ENCODE data around the gene ALDH2.
"Not testable (repeated sequence)": the region's sequence is repeated elsewhere in the genome, so short reads cannot be mapped to it uniquely, and the experiment has no call there.

Gene ALDH2

DNA sequence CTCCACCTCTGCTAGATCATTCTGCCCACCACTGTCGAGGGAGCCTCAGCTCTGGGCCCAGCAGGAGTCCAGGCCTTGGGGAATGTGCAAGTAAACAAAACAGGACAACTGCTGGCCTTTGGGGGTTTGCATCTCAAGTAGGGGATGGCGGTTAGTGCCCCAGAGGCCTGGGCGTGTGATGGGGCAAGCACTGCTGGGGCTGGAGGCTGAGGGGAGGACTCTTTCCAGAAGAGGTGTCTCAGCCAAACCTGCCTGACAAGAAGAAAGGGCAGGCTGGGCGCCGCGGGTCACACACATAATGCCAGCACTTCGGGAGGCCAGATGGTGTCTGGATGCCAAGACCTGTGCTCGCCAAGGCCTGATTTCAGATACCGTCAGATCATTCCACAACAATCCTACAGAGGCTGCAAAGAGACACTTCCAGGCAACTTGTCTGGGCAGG, 8.6 kb upstream of the ALDH2 start:
- in situ Hi-C loops (cut with MboI; ENCODE audit: low sequenced_read_pairs): no loop called here

DNA sequence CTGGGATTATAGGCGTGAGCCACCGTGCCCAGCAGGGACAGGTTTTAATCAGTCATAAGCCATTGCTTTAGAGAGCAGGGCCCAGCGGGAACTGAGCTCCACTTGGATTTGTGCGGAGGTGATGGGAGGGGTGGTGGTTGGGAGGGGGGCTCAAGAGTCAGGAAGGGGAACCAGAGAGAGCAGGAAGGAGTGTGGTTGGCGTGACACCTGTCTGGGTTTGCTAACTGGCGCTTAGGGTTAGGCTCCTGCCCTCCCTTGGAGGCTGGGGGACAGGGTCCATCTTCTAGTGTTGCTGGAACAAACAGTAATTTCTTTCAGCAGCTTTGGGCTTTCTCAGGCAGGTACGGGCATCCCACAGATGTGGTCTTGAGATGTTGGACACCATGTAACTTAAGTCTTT, 7.5 kb upstream of the ALDH2 start:
- in situ Hi-C loops (cut with MboI; ENCODE audit: low sequenced_read_pairs): no loop called here

DNA sequence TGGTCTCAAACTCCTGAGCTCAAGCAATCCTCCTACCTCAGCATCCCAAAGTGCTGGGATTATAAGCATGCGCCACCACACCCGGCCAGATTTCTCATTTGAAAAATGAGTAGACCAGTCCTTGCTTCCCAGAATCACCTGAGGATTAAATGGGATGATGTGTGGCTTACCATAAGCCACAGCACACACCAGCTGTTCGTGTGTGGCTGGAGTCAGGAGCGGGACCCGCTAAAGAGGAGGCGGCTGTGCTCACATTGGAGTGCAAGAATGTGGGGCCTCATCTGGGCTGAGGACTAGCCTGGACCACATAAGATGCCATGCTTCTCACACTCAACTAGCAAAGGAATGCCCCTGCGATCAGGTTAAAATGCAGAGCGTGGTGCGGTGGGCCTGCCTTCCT, 6.7 kb upstream of the ALDH2 start:
- in situ Hi-C loops (cut with MboI; ENCODE audit: low sequenced_read_pairs): no loop called here

DNA sequence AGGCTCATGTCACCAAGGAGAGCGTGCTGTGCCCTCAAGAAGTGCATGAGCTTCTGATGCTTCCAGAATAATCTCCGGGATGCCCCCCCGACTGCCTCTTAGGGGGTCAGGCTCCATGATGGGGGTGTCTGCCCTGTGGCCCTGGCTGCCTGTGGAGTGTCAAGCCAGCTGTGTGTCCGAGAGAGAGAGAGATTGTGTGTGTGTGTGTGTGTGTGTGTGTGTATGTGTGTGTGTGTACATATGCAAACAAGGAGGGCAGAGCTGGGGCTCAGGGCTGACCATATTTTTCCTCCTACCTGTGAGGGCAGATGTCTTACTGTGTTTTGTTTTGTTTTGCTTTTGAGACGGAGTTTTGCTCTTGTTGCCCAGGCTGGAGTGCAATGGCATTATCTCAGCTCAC, 5.6 kb upstream of the ALDH2 start:
- in situ Hi-C loops (cut with MboI; ENCODE audit: low sequenced_read_pairs): no loop called here

DNA sequence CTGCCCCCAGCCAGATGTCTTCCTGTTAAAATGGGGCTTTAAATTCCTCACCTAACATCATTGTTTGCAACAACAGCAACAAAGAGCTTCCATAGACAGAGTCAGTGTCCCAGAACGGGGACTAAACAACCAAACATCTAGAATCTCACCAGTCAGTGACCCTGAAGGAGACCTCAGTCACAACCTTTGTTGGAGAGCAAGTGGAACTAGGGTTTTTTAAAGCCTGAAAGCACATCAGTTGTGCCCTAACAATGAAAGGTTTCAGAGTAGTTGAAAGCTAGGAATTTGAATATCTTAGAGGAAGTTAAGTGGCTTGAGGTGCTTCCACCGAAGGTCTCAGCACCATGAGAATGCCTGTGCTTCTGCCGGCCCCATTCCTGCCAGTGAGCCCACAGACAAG, 5.0 kb upstream of the ALDH2 start:
- in situ Hi-C loops (cut with MboI; ENCODE audit: low sequenced_read_pairs): no loop called here

DNA sequence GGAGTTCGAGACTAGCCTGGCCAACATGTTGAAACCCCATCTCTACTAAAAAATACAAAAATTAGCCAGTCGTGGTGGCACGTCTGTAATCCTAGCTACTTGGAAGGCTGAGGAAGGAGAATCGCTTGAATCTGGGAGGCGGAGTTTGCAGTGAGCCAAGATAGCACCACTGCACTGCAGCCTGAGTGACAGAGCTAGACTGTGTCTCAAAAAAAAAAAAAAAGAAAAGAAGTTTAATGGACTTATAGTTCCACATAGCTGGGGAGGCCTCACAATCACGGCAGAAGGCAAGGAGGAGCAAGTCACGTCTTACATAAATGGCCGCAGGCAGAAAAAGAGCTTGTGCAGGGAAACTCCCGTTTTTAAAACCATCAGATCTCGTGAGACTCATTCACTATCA, 3.2 kb upstream of the ALDH2 start:
- in situ Hi-C loops (cut with MboI; ENCODE audit: low sequenced_read_pairs): not testable (repeated sequence)

DNA sequence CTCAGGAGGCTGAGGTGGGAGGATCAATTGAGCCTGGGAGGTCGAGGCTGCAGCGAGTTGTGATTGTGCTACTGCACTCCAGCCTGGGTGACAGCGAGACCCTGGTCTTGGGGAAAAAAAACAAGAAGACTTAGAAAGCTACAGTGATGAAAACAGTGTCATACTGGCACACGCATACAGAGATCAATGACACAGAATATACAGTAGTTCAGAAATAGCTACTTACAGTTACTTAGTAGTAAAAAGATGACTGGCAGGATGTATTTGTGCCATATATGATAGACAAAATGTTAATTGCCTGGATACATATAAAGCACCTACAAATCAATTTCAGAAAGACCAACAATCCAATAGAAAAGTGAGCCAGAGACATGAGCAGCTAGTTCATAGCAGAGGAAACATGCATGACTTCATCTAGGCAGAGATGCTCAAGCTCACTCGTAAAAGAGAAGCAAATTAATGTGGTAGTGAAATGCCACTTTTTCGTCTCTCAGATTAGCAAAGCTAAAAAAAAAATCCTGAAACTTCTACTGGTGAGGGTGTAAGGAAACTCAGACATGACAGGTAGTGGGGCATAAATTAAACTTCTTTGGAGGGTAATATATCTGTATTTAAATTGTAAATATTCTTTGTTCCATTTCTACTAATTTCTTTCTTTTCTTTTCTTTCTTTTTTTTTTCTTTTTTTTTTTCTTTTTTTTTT, 2.5 kb upstream of the ALDH2 start:
- in situ Hi-C loops (cut with MboI; ENCODE audit: low sequenced_read_pairs): no loop called here

DNA sequence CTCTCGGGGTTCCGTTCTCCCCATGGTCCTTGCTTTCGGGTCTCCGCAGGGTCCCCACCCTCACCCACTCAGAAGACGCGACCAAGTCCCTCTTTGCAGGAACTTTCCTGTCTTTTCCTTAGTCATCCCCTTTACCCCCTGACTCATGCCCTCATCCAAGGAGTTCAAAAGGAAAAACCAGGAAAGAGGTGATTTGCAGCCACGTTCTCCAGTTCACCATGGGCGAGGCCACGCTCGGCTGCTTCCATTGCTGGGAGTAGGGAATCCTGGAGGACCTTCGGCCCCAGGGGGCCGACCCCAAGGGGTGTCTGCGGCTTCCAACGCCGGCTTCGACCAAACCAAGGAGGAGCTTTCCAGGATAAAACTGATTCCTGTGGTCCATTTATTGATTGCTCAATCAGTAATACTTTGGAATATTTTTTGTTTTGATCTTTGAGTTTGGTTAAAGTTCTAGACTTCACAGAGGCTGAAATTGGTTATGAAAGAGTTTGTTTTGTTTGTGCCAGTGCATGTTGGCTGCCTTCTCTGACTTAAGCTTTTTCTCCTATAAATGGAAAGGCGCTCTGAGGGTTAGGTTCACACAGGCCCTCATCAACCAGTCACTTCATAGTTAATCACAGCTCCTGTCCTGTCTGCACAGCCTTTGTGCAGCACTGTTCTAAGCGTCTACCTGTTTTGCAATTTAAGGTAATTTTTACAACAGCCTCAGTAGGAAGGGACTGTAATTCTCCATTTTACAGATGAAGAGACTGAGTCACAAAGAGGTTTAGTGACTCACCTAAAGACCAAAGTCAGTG, 827 bp downstream of the ALDH2 start:
- in situ Hi-C loops (cut with MboI; ENCODE audit: low sequenced_read_pairs): no loop called here

DNA sequence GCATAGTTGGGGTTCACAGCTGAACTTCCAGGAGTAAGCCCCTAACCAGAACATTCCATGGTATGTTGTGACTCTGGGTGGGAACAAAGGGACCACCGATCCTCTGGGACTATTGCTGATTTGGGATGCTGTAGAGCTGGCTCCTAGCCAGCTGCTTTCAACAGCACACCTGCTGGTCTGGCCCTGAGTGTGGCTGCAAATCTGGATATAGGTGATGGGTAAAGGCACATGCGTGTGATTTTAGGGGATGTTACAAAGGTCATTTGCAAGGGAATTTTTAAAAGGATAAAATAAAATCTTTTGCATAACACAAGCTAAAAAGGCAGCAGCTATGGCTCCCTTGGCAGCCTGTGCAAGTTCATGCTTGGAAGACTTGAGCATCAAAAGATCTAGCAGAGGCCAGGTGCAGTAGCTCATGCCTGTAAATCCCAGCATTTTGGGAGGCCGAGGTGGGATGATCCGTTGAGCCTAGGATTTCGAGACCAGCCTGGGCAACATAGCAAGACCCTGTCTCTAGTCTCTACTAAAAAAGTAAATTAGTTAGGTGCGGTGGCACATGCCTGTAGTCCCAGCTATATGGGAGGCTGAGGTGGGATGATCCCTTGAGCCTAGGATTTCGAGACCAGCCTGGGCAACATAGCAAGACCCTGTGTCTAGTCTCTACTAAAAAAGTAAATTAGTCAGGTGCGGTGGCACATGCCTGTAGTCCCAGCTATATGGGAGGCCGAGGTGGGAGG, 1.6 kb downstream of the ALDH2 start:
- in situ Hi-C loops (cut with MboI; ENCODE audit: low sequenced_read_pairs): no loop called here

DNA sequence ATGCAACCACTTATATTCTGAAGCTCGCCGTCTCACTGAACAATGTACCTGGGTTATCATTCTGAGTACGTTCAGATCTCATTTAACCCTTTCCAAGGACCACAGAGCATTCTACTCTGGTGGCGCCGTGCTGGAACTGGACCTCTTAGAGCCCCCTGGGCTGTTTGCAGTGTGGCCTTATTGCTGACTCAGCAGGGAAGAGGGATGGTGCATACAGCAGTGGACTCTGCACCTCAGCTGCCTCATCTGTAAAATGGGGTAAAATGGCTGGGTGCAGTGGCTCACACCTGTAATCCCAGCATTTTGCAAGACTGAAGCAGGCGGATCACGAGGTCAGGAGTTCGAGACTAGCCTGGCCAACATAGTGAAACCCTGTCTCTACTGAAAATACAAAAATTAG, 2.9 kb downstream of the ALDH2 start:
- in situ Hi-C loops (cut with MboI; ENCODE audit: low sequenced_read_pairs): no loop called here

DNA sequence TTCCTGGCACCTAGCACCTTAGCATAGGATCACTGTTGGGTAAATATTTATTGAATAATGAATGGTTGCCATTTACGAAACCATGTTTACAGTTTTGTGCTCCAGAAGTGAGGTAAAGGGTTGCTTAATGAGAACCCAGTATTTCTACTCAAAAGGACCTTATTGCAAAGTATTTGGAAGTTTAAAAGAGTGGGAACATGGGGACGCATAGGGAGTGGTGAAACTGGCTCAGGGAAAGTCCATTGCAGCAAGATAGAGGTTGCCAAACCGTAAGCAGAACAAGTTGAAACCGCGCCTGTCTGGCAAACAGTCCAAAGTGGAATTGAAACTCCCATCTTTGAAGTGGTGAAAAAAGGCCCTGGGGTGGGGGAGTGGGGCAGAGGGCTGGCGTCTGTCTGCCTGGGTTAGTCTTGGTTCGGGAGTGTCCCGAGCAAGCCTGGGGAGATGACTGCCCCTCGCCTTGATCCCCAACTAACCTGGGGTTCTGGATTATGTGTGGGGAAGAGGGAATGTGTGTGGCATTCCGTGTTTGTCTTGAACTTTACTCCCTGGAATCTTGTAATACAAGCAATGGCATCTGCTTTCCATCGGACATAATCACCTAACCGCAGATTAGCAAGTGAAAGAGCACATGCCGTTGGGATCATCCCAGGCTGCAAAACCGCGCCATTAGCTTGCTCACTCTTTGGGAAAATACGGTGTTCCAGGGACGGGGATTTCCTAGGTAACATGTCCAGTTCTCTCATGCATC, 7.2 kb downstream of the ALDH2 start:
- in situ Hi-C loops (cut with MboI; ENCODE audit: low sequenced_read_pairs): no loop called here

DNA sequence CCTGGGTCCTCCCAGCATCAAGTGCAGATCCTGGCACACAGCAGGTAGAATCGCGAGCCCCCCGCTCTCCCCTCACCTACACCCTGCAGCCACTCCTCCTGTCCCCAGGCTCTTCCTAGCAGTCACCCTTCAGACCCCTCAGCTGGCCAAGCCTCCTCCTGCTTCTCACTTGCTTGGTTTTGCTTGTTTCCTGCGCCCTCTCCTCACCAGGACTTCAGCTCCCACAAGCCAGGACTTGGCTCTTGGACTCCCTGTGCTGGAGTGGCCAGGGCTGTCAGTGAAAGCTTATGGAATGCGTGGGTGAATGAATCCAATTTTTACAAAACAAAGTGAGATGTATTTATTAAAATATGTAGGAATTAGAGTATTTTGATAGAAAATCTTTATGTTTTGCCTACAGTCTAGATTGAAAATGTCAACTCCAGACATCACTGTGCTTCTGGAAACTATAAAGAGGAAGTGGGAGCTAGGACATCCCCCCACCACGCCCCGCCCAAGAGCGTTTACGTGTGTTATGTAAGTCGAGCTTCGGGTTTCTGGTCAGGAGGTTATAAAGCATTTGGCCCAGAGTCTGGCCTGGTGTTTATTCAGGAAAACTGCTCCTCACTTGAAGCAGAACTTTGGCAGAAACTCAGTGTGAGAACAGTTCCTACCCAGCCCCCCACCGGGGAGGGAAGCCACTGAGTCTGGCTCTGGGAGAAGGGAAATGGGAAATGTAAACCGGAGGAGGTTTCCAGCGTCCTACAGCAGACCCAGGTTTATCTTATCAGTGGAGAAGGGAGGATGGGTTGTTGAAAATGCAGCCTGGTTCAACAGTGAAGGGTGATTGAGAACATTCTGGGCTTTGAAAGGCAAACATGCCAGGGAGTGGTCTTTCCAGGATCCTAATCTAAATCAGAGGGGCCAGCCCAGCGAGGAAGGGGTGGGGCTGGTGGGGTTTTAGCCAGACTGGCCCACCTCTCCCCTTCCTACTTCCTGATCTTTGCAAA, 8.8 kb downstream of the ALDH2 start:
- in situ Hi-C loops (cut with MboI; ENCODE audit: low sequenced_read_pairs): no loop called here

DNA sequence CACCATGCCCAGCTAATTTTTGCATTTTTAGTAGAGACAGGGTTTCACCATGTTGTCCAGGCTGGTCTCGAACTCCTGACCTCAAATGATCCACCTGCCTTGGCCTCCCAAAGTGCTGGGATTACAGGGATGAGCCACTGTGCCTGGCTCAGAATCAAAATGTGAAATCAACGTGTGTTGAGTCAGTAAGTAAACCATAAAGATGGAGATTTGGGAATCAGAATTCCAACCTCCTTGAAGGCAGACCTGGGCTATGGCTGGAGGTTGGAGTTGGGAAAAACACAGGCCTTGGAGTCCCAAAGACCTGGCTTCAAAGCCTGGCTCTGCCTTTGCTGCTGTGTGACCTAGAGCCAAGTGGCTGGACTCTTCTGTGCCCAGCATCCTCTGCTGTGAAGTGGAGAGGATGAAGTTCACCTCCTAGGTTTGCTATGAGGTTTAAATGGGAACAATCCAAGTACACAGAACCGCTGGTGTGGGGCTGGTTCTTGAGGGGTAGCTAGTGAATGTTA, 10.2 kb downstream of the ALDH2 start:
- in situ Hi-C loops (cut with MboI; ENCODE audit: low sequenced_read_pairs): no loop called here

DNA sequence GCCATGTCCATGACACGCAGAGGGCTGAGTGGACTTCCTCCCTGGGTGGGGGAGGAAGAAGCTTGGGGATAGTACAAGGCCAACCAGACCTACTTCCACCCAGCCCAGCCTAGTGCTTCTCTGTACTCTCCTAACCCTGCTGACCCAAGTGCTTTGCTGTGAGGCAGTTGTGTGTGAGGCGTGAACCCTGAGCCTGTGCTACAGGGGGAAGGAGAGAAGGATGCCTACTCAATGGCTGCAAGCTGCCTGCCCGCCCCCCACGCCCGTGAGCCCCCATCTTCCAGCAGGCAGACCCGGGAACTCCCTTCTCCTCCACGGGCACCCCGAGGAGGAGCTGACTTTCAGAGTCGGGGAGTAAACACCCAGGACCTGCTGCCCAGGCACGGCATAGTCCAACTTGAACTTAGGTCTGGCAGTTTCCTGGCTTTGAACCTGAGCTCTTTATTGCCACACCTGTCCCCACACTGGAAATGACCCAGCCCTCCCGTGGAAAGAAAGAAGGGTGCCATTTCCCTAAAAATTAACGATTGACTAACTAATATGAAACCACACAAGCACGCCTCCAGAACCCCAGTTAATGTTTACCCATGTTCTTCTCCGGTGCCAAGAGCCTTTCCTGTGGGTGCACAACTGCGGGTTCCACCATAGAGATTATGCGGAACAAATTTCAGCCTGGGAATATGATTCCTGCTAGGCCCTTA, 10.8 kb downstream of the ALDH2 start:
- in situ Hi-C loops (cut with MboI; ENCODE audit: low sequenced_read_pairs): no loop called here

DNA sequence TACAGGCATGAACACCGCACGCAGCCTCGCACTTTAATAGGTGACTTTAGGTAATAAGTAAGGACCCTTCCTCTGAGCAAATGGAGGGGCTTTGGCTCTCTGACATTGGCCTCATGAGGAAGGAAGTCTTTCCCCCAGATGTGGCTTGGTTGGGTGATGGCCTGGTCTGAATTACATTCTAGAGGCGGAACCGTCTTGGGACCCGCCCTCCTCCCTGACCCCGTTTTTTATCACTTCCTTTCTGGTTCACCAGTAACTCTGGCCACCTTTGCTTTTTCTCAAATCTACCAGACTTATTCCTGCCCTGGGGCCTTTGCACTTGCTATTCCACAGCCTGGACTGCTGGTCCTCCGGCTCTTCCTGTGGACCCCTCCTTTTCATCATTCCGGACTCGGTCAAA, 13.4 kb downstream of the ALDH2 start:
- in situ Hi-C loops (cut with MboI; ENCODE audit: low sequenced_read_pairs): no loop called here

DNA sequence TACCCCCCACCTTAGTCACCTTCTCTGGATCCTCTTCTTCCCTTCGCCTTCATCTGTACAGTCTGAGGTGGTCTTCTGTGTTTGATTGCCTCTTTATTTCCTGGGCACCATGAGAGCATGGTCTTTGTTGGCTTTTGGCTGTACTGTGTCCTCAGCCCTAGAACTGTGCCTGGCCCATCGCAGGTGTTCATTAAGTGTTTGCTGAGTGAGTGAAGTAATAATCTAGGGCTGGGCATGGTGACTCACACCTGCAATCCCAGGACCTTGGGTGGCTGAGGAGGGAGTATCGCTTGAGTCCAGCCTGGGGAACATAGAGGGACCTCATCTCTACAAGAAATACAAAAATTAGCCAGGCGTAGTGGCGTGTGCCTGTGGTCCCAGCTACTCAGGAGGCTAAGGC, 13.9 kb downstream of the ALDH2 start:
- in situ Hi-C loops (cut with MboI; ENCODE audit: low sequenced_read_pairs): no loop called here

DNA sequence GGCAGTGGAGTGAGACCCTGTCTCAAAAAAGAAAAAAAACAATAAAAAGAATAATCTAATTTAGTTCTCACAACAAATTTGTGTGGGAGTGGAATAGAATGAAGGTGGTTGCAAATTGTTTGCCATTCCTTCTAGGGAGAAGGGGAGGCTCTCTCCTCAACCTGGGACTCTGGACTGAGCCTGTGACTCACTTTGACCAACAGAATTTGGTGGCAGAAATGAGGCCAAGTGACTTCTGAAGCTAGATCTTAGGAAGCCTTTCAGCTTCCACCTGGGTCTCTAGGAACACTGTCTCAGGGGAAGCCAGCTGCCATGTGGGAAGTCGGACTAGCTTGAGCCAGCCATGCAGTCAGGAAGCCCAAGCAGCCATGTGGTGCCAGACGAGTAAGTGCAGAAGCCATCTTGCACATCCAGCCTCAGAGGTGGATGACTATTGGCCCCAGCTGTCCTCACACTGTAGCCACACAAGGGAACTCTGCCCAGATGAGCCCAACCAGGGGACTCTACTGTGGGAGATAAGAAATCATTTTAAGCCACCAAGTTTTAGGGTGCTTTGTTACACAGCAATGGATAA, 14.4 kb downstream of the ALDH2 start:
- in situ Hi-C loops (cut with MboI; ENCODE audit: low sequenced_read_pairs): no loop called here

DNA sequence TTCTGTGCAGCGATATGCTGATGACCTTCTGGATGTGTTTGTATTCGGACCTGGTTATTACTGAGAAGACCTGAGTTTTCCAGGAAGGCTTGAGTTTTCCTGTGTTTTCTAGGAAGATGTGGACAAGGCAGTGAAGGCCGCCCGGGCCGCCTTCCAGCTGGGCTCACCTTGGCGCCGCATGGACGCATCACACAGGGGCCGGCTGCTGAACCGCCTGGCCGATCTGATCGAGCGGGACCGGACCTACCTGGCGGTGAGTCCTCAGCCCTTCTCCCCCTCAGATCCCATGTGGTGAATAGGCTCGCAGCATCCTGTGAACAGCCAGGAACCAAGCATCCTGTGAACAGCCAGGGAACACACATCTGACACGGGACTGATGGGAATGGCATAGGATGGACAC, 16.3 kb downstream of the ALDH2 start:
- in situ Hi-C loops (cut with MboI; ENCODE audit: low sequenced_read_pairs): no loop called here

DNA sequence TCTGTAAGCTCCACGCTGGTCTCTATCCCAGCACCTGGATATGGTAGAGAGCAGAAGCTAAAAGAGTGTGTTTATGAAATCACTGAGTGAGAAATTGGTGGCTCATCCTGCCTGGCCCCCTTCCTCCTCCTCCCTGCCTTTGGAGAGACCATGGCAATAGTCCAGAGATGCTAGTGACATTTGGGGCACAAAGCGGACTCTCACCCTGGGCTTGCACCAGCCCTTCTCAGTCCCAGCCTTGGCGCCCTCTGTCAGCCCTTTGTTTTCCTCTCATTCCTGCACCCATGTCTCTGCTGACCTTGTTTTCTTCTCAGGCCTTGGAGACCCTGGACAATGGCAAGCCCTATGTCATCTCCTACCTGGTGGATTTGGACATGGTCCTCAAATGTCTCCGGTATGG, 18.2 kb downstream of the ALDH2 start:
- in situ Hi-C loops (cut with MboI; ENCODE audit: low sequenced_read_pairs): no loop called here
